ENCODE results near the gene NBL1. TPM values are rescaled to one million over a fixed set of nuclear protein-coding genes. Genes with fewer than 3 reads are reported as not detected.

NBL1 gene
- total and polyA plus RNA-seq, 9 of the 15 experiments (the other 6 are each of a cell fraction or from before 2014, with no cell fraction given): 0.10 to 3.7 (median 1.8) TPM; not detected in 1

GRCh38 chr1:19596065-19596713 is 47.9 kb upstream of the NBL1 start (continued):
- TF ChIP-seq, protein P1, sequence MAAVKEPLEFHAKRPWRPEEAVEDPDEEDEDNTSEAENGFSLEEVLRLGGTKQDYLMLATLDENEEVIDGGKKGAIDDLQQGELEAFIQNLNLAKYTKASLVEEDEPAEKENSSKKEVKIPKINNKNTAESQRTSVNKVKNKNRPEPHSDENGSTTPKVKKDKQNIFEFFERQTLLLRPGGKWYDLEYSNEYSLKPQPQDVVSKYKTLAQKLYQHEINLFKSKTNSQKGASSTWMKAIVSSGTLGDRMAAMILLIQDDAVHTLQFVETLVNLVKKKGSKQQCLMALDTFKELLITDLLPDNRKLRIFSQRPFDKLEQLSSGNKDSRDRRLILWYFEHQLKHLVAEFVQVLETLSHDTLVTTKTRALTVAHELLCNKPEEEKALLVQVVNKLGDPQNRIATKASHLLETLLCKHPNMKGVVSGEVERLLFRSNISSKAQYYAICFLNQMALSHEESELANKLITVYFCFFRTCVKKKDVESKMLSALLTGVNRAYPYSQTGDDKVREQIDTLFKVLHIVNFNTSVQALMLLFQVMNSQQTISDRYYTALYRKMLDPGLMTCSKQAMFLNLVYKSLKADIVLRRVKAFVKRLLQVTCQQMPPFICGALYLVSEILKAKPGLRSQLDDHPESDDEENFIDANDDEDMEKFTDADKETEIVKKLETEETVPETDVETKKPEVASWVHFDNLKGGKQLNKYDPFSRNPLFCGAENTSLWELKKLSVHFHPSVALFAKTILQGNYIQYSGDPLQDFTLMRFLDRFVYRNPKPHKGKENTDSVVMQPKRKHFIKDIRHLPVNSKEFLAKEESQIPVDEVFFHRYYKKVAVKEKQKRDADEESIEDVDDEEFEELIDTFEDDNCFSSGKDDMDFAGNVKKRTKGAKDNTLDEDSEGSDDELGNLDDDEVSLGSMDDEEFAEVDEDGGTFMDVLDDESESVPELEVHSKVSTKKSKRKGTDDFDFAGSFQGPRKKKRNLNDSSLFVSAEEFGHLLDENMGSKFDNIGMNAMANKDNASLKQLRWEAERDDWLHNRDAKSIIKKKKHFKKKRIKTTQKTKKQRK (IDR thresholded peaks at IDR 0.05; ENCODE audit: borderline replicate concordance, low read depth, low read length): no peak
- TF ChIP-seq XRCC5 (IDR thresholded peaks at IDR 0.05; ENCODE audit: low read depth, low read length): no peak
- TF ChIP-seq MTA2 (IDR thresholded peaks at IDR 0.05; ENCODE audit: low read depth): 0 out of 2 replicates have a peak, but pooled peaks have one; percentile 31
- no peak for TF ChIP-seq POLR2AphosphoS2 (IDR thresholded peaks at IDR 0.05; ENCODE audit: low read length)
- peak; percentile 45; the same call in 1 of the 2 replicates for TF ChIP-seq IRF9 (tag; IDR thresholded peaks at IDR 0.05)
- TF ChIP-seq NONO (IDR thresholded peaks at IDR 0.05; ENCODE audit: low read depth in 2 of 2, low read length in 1 of 2): peak in 1 of 2 experiments; percentile 95; a peak in 2 of 4 replicates
- no peak; the same call in 1 of the 2 replicates for TF ChIP-seq MAX (CRISPR knock-in tag; IDR thresholded peaks at IDR 0.05)
- no peak for TF ChIP-seq GATA2 (CRISPR knock-in tag; IDR thresholded peaks at IDR 0.05)
- TF ChIP-seq, protein P2, sequence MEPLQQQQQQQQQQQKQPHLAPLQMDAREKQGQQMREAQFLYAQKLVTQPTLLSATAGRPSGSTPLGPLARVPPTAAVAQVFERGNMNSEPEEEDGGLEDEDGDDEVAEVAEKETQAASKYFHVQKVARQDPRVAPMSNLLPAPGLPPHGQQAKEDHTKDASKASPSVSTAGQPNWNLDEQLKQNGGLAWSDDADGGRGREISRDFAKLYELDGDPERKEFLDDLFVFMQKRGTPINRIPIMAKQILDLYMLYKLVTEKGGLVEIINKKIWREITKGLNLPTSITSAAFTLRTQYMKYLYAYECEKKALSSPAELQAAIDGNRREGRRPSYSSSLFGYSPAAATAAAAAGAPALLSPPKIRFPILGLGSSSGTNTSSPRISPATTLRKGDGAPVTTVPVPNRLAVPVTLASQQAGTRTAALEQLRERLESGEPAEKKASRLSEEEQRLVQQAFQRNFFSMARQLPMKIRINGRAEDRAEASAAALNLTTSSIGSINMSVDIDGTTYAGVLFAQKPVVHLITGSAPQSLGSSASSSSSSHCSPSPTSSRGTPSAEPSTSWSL (CRISPR knock-in tag; IDR thresholded peaks at IDR 0.05; ENCODE audit: borderline replicate concordance): no peak
- TF ChIP-seq TAF7 (tag; IDR thresholded peaks at IDR 0.05): no peak
- TF ChIP-seq ZBED1 (IDR thresholded peaks at IDR 0.05): no peak
- TF ChIP-seq ATF7 (IDR thresholded peaks at IDR 0.05): peak; percentile 94
- TF ChIP-seq MCM3 (IDR thresholded peaks at IDR 0.05): no peak
- TF ChIP-seq ZNF324 (CRISPR knock-in tag; IDR thresholded peaks at IDR 0.05): no peak
- TF ChIP-seq, protein P3, sequence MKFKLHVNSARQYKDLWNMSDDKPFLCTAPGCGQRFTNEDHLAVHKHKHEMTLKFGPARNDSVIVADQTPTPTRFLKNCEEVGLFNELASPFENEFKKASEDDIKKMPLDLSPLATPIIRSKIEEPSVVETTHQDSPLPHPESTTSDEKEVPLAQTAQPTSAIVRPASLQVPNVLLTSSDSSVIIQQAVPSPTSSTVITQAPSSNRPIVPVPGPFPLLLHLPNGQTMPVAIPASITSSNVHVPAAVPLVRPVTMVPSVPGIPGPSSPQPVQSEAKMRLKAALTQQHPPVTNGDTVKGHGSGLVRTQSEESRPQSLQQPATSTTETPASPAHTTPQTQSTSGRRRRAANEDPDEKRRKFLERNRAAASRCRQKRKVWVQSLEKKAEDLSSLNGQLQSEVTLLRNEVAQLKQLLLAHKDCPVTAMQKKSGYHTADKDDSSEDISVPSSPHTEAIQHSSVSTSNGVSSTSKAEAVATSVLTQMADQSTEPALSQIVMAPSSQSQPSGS (CRISPR knock-in tag; IDR thresholded peaks at IDR 0.05): no peak
- peak; percentile 40; the same call in 1 of the 2 replicates for TF ChIP-seq TRIM28 (IDR thresholded peaks at IDR 0.05)
- TF ChIP-seq CHCHD3 (CRISPR knock-in tag; IDR thresholded peaks at IDR 0.05): no peak
- no peak for TF ChIP-seq TAF15 (IDR thresholded peaks at IDR 0.05; ENCODE audit: low read depth, low read length)
- TF ChIP-seq TAF9B (IDR thresholded peaks at IDR 0.05; ENCODE audit: partially characterized antibody): no peak
